ENCODE results near the gene SIRT6.

SIRT6 gene

DNA sequence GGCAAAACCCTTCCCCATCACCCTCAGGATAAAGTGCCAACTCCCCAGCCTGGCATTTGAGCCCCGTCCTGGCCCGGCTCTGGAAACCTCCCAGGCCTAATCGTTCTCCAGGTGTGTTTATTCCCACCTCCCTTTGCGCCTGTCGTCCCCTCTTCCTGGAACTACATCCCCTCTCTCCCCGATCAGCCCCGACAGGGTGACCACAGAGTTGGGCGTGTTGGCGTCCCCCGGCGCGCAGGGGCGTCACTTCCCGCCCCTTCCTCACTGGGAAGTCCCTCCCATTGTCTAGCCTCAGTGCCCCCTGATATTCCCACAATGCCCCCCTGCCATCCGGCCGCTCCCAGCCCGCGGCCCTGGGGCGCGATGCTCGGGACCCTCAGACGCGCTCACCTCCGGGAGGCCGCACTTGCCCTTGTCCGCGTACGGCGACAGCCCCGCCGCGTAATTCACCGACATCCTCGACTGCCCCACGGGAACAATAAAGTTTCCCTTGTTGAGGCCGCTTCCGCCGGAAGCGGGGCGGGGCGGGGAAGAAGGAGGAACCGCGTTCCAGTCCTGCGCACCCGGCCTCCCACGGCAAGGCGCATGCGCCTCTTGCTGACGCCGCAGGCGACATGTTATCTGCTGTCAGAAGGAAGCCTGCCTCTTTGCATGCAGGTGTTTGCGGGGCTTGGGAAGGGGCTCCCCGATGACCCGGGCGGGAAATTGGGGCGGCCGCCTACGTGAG lies at the start of gene SIRT6, which contains the start of gene ANKRD24 (continued):
- TF ChIP-seq ZNF211 (tag by site-specific recombination; IDR thresholded peaks at IDR 0.05; ENCODE audit: low read depth) (no peak), ZFP41 (tag by site-specific recombination; IDR thresholded peaks at IDR 0.05; ENCODE audit: borderline replicate concordance) (no peak), ZNF266 (tag by site-specific recombination; IDR thresholded peaks at IDR 0.05; ENCODE audit: low read depth) (no peak), ZNF214 (tag by site-specific recombination; IDR thresholded peaks at IDR 0.05; ENCODE audit: borderline replicate concordance) (no peak), ZSCAN16 (tag by site-specific recombination; IDR thresholded peaks at IDR 0.05) (no peak), GFI1B (tag by site-specific recombination; IDR thresholded peaks at IDR 0.05) (no peak), ZNF548 (tag by site-specific recombination; IDR thresholded peaks at IDR 0.05) (no peak), ZNF121 (tag by site-specific recombination; IDR thresholded peaks at IDR 0.05) (no peak), BCL11A (tag by site-specific recombination; IDR thresholded peaks at IDR 0.05; ENCODE audit: low read depth) (no peak), ZNF112 (tag by site-specific recombination; IDR thresholded peaks at IDR 0.05) (no peak), YY2 (tag by site-specific recombination; IDR thresholded peaks at IDR 0.05) (peak; percentile 60), ZNF132 (tag by site-specific recombination; IDR thresholded peaks at IDR 0.05; ENCODE audit: borderline replicate concordance) (no peak), ZNF133 (tag by site-specific recombination; IDR thresholded peaks at IDR 0.05) (no peak), ZNF292 (tag by site-specific recombination; IDR thresholded peaks at IDR 0.05; ENCODE audit: borderline replicate concordance, low read depth) (no peak), ZNF16 (tag by site-specific recombination; IDR thresholded peaks at IDR 0.05; ENCODE audit: low read depth) (no peak), ZNF335 (tag by site-specific recombination; conservative IDR thresholded peaks at IDR 0.05) (peak; percentile 76), ZNF624 (tag by site-specific recombination; IDR thresholded peaks at IDR 0.05) (no peak), SCRT1 (tag by site-specific recombination; IDR thresholded peaks at IDR 0.05; ENCODE audit: borderline replicate concordance) (no peak), ZNF558 (tag by site-specific recombination; IDR thresholded peaks at IDR 0.05) (no peak), ZNF366 (tag by site-specific recombination; conservative IDR thresholded peaks at IDR 0.05) (peak; percentile 51), ZNF426 (tag by site-specific recombination; IDR thresholded peaks at IDR 0.05) (no peak), RBAK (tag by site-specific recombination; IDR thresholded peaks at IDR 0.05) (no peak)
- TF ChIP-seq, protein P1, sequence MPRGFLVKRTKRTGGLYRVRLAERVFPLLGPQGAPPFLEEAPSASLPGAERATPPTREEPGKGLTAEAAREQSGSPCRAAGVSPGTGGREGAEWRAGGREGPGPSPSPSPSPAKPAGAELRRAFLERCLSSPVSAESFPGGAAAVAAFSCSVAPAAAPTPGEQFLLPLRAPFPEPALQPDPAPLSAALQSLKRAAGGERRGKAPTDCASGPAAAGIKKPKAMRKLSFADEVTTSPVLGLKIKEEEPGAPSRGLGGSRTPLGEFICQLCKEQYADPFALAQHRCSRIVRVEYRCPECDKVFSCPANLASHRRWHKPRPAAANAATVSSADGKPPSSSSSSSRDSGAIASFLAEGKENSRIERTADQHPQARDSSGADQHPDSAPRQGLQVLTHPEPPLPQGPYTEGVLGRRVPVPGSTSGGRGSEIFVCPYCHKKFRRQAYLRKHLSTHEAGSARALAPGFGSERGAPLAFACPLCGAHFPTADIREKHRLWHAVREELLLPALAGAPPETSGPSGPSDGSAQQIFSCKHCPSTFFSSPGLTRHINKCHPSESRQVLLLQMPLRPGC (tag by site-specific recombination; IDR thresholded peaks at IDR 0.05): peak; percentile 82
- TF ChIP-seq, protein P2, sequence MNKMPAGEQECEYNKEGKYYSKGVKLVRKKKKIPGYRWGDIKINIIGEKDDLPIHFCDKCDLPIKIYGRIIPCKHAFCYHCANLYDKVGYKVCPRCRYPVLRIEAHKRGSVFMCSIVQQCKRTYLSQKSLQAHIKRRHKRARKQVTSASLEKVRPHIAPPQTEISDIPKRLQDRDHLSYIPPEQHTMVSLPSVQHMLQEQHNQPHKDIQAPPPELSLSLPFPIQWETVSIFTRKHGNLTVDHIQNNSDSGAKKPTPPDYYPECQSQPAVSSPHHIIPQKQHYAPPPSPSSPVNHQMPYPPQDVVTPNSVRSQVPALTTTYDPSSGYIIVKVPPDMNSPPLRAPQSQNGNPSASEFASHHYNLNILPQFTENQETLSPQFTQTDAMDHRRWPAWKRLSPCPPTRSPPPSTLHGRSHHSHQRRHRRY (tag by site-specific recombination; IDR thresholded peaks at IDR 0.05): no peak
- TF ChIP-seq, protein P3, sequence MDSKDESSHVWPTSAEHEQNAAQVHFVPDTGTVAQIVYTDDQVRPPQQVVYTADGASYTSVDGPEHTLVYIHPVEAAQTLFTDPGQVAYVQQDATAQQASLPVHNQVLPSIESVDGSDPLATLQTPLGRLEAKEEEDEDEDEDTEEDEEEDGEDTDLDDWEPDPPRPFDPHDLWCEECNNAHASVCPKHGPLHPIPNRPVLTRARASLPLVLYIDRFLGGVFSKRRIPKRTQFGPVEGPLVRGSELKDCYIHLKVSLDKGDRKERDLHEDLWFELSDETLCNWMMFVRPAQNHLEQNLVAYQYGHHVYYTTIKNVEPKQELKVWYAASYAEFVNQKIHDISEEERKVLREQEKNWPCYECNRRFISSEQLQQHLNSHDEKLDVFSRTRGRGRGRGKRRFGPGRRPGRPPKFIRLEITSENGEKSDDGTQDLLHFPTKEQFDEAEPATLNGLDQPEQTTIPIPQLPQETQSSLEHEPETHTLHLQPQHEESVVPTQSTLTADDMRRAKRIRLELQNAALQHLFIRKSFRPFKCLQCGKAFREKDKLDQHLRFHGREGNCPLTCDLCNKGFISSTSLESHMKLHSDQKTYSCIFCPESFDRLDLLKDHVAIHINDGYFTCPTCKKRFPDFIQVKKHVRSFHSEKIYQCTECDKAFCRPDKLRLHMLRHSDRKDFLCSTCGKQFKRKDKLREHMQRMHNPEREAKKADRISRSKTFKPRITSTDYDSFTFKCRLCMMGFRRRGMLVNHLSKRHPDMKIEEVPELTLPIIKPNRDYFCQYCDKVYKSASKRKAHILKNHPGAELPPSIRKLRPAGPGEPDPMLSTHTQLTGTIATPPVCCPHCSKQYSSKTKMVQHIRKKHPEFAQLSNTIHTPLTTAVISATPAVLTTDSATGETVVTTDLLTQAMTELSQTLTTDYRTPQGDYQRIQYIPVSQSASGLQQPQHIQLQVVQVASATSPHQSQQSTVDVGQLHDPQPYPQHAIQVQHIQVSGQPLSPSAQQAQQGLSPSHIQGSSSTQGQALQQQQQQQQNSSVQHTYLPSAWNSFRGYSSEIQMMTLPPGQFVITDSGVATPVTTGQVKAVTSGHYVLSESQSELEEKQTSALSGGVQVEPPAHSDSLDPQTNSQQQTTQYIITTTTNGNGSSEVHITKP (tag by site-specific recombination; IDR thresholded peaks at IDR 0.05): peak; percentile 93
- TF ChIP-seq, protein P4, sequence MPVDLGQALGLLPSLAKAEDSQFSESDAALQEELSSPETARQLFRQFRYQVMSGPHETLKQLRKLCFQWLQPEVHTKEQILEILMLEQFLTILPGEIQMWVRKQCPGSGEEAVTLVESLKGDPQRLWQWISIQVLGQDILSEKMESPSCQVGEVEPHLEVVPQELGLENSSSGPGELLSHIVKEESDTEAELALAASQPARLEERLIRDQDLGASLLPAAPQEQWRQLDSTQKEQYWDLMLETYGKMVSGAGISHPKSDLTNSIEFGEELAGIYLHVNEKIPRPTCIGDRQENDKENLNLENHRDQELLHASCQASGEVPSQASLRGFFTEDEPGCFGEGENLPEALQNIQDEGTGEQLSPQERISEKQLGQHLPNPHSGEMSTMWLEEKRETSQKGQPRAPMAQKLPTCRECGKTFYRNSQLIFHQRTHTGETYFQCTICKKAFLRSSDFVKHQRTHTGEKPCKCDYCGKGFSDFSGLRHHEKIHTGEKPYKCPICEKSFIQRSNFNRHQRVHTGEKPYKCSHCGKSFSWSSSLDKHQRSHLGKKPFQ (tag by site-specific recombination; IDR thresholded peaks at IDR 0.05): peak; percentile 57; the same call in 1 of the 2 replicates
- TF ChIP-seq, protein P5, sequence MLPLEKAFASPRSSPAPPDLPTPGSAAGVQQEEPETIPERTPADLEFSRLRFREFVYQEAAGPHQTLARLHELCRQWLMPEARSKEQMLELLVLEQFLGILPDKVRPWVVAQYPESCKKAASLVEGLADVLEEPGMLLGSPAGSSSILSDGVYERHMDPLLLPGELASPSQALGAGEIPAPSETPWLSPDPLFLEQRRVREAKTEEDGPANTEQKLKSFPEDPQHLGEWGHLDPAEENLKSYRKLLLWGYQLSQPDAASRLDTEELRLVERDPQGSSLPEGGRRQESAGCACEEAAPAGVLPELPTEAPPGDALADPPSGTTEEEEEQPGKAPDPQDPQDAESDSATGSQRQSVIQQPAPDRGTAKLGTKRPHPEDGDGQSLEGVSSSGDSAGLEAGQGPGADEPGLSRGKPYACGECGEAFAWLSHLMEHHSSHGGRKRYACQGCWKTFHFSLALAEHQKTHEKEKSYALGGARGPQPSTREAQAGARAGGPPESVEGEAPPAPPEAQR (tag by site-specific recombination; IDR thresholded peaks at IDR 0.05): 0 out of 2 replicates have a peak, but pooled peaks have one; percentile 12
- TF ChIP-seq, protein P6, sequence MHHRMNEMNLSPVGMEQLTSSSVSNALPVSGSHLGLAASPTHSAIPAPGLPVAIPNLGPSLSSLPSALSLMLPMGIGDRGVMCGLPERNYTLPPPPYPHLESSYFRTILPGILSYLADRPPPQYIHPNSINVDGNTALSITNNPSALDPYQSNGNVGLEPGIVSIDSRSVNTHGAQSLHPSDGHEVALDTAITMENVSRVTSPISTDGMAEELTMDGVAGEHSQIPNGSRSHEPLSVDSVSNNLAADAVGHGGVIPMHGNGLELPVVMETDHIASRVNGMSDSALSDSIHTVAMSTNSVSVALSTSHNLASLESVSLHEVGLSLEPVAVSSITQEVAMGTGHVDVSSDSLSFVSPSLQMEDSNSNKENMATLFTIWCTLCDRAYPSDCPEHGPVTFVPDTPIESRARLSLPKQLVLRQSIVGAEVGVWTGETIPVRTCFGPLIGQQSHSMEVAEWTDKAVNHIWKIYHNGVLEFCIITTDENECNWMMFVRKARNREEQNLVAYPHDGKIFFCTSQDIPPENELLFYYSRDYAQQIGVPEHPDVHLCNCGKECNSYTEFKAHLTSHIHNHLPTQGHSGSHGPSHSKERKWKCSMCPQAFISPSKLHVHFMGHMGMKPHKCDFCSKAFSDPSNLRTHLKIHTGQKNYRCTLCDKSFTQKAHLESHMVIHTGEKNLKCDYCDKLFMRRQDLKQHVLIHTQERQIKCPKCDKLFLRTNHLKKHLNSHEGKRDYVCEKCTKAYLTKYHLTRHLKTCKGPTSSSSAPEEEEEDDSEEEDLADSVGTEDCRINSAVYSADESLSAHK (tag by site-specific recombination; IDR thresholded peaks at IDR 0.05): 0 out of 2 replicates have a peak, but pooled peaks have one; percentile 35

All from HEK293 (cell line).